D721Med (cell line): ENCODE data around the gene CTNNA3.

ENCODE experiments used
- DNase-seq: peaks from one replicate; pipeline ENCODE4 v3.0.0; 2011; ENCODE audit warnings: low spot score; ENCODE audit not compliant: insufficient read length
- FAIRE-seq: peaks from 2 replicates; lab custom pipeline; 2011; peaks lifted over from hg19 to GRCh38; lab: Jason Lieb, UNC
- CTCF ChIP-seq: IDR thresholded peaks from 2 replicates; pipeline ENCODE4 v1.5.1; 2012; ENCODE audit warnings: mild to moderate bottlenecking, control low read depth; ENCODE audit not compliant: insufficient read depth; ENCODE audit errors: missing control alignments

The CTNNA3 gene

GRCh38 chr10:66748217-66748616, 947.8 kb downstream of the CTNNA3 start:
- DNase-seq (no peak), FAIRE-seq (no peak)
- TF ChIP-seq CTCF, result no peak

- FAIRE-seq, result no peak
- no peak for TF ChIP-seq CTCF
These were observed 948.5 kb downstream of the CTNNA3 start for GRCh38 chr10:66747451-66747850.

GRCh38 chr10:66746711-66747110, 949.3 kb downstream of the CTNNA3 start:
- no peak for FAIRE-seq
- no peak for DNase-seq
- no peak for TF ChIP-seq CTCF

More at GRCh38 chr10:66747451-66747850, 948.5 kb downstream of the CTNNA3 start:
- no peak for DNase-seq

- no peak for TF ChIP-seq CTCF
- FAIRE-seq (no peak), DNase-seq (no peak)
These were observed 949.7 kb downstream of the CTNNA3 start for GRCh38 chr10:66746246-66746645.

- no peak for TF ChIP-seq CTCF
- FAIRE-seq (no peak), DNase-seq (no peak)
These were observed 951.1 kb downstream of the CTNNA3 start for GRCh38 chr10:66744915-66745314.

- no peak for TF ChIP-seq CTCF
- FAIRE-seq (no peak), DNase-seq (no peak)
These were observed 958.8 kb downstream of the CTNNA3 start for GRCh38 chr10:66737241-66737640.

GRCh38 chr10:66723608-66724400, 972.2 kb downstream of the CTNNA3 start:
- no peak for TF ChIP-seq CTCF
- DNase-seq (no peak), FAIRE-seq (no peak)
